GM18858 (cell line): ENCODE data around the gene IL17B.

Source experiments
- ATAC-seq: cut with Tn5 transposase; IDR thresholded peaks from one replicate; pipeline ENCODE4 v1.9.1; 2021; ENCODE audit not compliant: unreplicated experiment

IL17B gene

GRCh38 chr5:149415066-149415967 lies 36.2 kb upstream of the IL17B start:
- no peak for ATAC-seq

- ATAC-seq, result no peak
Measured at GRCh38 chr5:149414405-149415065, 35.4 kb upstream of the IL17B start.

- ATAC-seq, result no peak
Measured at GRCh38 chr5:149413477-149414210, 34.6 kb upstream of the IL17B start.

DNA sequence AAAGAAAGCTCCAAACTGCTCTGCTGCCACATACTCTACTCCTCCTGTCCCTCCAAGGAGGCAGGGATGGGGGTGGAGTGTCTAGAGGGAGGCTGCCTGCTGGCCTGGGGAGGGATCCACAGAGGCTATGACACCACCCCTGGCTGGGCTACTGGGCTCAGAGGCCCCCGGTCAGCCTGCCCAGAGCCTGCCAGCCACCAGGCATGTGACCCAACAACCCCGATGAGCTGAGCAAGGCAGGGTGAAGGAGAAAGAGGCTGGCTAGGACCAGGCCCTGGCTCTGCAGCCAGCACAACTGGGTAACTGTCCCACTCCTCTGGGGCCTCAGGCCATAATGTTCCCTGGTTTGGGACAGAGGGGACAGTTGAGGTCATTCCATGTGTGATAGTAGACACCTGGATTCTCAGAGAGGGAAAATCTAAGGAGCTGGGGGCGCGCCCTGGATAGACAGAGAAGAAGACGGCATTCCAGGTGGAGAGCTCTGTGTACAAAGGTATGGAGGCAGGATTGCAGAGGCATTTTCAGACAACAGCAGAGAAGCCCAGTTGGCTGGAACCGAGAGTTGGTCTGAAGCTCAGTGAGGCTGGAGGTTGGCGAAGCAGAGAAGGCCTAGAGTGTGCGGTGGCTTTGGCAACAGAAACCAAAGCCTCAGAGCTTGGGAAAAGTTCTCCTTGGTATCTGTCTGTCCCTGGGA lies 33.8 kb upstream of the IL17B start:
- no peak for ATAC-seq

DNA sequence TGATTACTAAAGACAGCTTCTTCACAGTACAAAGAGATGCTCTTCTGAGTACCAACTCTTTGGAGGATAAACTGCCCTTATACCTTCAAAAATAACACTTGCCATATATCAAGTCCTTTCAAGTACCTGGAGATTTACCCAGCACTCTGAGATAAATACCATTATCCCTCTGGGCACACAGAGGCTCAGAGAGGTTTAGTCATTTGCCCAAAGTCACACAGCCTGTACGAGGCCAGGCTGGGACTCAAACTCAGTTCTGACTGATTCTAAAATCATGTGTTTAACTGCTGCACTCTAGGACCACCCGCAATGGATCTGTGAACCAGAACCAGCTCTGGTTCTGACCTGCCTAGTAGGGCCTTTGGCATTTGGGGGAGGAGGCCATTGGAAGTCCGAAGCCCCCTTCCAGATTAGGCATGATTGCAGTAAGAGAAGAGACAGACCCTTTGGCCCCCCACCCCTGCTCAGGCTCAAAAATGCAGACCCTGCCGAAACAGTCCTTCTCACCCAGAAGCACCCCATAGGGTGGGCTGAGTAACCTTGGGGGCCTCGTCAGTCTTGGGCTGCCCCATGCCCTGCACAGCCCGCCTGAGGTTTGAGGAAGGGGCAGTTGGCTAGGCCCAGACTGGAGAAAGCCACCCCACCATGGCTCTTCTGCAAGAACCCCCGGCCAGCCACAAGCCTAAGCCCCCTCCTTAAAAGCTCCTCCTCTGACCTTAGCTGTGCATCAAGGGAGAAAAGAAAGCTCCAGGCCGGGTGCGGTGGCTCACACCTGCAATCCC lies 32.8 kb upstream of the IL17B start:
- no peak for ATAC-seq

GRCh38 chr5:149410721-149411432 lies 31.8 kb upstream of the IL17B start:
- ATAC-seq, result no peak

GRCh38 chr5:149410071-149410470 lies 31.0 kb upstream of the IL17B start:
- ATAC-seq, result no peak

- no peak for ATAC-seq
Measured at GRCh38 chr5:149409268-149409948, 30.3 kb upstream of the IL17B start.

DNA sequence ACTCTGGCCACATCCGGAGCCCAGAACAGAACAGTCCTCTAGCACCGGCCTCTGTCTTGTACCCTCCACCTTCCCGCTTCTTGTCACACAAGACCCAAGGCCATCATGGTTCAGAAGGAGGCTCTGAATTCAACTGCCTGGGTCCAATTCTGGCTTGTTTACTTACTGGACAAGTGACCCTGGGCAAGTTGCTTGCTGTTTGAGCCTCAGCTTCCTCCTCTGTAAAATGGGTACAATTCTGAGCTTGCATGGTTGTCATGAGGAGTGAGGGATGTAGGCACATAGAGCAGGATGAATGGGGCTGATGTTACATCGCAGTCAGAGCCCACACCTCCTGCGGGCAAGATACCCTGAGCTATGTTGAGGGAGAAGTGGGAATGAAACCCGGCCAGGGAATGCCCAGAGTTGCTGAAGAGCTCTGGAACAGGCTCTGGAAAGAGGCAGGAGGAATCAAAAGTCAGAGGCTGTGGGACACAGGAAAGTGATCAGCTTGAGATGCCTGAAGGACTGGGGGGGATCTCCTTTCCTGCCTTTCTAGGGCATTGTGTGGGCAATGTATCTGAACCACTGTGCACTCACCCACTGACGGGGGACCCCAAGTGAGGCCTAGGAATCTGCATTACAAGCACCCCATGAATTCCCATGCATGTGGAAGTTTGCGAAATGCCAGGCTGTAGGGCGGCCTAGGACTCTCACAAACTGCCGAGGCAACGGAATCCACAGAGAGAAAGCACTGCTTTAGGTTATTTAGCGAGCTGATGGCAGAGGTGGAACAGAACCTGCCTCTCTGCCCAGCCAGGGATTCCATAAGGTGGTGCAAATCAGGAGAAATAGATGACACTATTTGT lies 29.4 kb upstream of the IL17B start:
- no peak for ATAC-seq

GRCh38 chr5:149407323-149408251 lies 28.5 kb upstream of the IL17B start:
- no peak for ATAC-seq

GRCh38 chr5:149406979-149407306 lies 27.9 kb upstream of the IL17B start:
- ATAC-seq, result no peak

GRCh38 chr5:149406203-149406978 lies 27.3 kb upstream of the IL17B start:
- no peak for ATAC-seq

DNA sequence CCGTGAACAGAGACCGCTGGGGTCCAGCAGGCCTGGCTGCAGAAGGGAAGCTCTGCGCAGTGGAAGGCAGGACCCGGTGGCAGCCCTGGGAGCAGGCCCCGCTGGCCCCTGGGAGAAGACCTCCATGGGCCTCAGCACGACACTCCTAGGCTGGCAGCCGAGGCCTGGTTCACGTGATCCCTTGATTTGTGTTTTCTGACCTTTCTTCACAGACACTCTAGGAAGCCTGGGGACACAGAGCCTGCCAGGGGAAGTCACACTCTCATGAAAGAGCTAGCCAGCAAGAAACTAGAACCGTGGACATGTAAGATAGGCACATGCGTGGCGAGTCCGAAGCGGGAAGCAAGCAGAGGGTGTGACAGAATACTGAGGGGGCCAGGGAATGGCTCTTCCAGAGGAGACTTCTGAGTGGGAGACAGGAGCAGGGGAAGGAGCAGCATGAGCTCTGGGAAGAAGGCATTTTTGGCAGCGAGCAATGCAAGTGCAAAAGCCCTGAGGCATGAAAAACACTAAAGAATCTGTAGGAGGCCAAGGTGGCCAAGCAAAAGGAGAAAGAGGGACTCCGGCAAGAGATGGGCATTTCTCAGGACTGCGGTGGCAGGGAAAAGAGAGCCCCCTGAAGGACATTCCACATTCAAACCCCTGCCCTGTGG lies 26.6 kb upstream of the IL17B start:
- ATAC-seq, result no peak

DNA sequence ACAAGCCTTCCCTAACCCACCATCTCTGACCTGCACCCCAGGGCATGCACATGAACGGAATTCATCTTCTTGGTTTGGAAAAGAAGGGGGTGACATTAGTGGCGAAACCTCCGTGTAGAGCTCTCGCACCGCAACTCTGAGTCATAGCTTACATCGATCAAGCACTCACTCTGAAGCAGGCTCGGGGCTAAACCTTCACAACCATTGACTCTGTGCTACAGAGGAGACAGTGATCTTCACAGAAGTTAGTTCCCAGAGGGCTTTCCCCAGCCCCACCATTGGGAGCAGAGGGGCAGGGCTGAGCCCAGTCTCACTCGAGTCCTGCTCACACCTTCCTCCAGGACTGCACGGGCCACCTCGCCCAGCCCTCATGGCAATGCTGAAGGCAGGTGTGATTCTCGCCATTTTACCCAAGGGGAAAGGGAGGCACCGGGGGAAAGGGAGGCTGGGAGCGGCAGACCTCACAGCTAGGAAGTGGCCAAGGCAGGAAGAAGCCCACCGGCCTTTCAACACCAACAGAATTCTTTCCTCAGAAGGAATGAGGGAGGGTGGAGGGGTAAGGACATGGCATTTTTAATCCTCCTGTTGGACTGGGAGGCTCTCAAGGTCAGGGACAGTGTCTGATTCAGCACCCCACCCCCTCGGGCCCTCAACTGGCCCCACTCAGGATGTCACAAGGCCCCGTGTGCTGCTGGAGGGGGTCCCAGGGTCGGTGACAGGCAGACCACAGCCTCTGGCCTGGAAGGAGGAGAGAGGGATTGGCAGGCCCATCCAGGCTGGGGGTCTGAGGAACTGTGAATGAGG lies 25.9 kb upstream of the IL17B start:
- ATAC-seq, result no peak
